Kidney (tissue), 14 donors: ENCODE measurements around the gene IL1RAPL2. TPM values are rescaled to one million over a fixed set of nuclear protein-coding genes. Genes with fewer than 3 reads are reported as not detected.

Source experiments
- DNase-seq, 5 donors: peaks; one replicate each; pipeline ENCODE4 v3.0.0-alpha.2; 2013 to 2020
- FAIRE-seq: peaks from 2 replicates; lab custom pipeline; 2012; peaks lifted over from hg19 to GRCh38; lab: Jason Lieb, UNC
- H3K27ac ChIP-seq, 2 donors: one replicate each; pipeline ENCODE4 v1.7.0; 2013; ENCODE audit warnings: low read depth in 2 of 2, low read length in 2 of 2, inconsistent platforms in 1 of 2
- H3K27me3 ChIP-seq: one replicate; pipeline ENCODE4 v1.7.1; 2013; ENCODE audit warnings: low read length, inconsistent platforms; ENCODE audit not compliant: control insufficient read depth, insufficient read depth
- H3K36me3 ChIP-seq, 3 donors: one replicate each; pipeline versions ENCODE4 v1.7.0 to v1.7.1; 2013; ENCODE audit warnings: low read length in 3 of 3, control low read depth in 1 of 3, inconsistent platforms in 1 of 3; ENCODE audit not compliant: insufficient read depth in 3 of 3, control insufficient read depth in 2 of 3
- H3K4me1 ChIP-seq, 3 donors: one replicate each; pipeline versions ENCODE4 v1.7.0 to v1.7.1; 2013; ENCODE audit warnings: low read length in 3 of 3, inconsistent platforms in 1 of 3, low read depth in 1 of 3; ENCODE audit not compliant: control insufficient read depth in 2 of 3, insufficient read depth in 2 of 3
- H3K4me3 ChIP-seq, 3 donors: one replicate each; pipeline versions ENCODE4 v1.7.0 to v1.8.1; 2013; ENCODE audit warnings: low read length in 3 of 3, control low read depth in 1 of 3, inconsistent platforms in 1 of 3
- H3K9ac ChIP-seq, 3 donors: one replicate each; pipeline versions ENCODE4 v1.7.0 to v1.7.1; 2013; ENCODE audit warnings: low read length in 3 of 3, control low read depth in 1 of 3, inconsistent platforms in 1 of 3
- H3K9me3 ChIP-seq, 3 donors: one replicate each; pipeline versions ENCODE4 v1.7.0 to v1.7.1; 2013; ENCODE audit warnings: low read length in 3 of 3, control low read depth in 1 of 3, inconsistent platforms in 1 of 3; ENCODE audit not compliant: control insufficient read depth in 2 of 3, insufficient read depth in 1 of 3
- CTCF ChIP-seq: IDR thresholded peaks from 3 replicates; pipeline ENCODE4 v1.5.1; 2012; ENCODE audit warnings: mild to moderate bottlenecking, moderate library complexity, borderline replicate concordance; ENCODE audit not compliant: insufficient read depth; ENCODE audit errors: extremely low read depth
- intact Hi-C: fragments of 100-400 bp; cut with DNase I; formaldehyde crosslinking; loops from one replicate; pipeline ENCODE4 v1.11.1; 2022
- polyA plus RNA-seq: library from polyadenylated mRNA; stranded (reverse); fragments of 350-450 nt; fragmentation: Illumina TruSeq; extraction: RNeasy Lipid Tissue Mini Kit (QIAGEN cat#74804); gene quantifications from one replicate; pipeline ENCODE4 v1.2.3, GENCODE V29; 2014; ENCODE audit warnings: low read depth, low replicate concordance; ENCODE audit not compliant: insufficient read depth
- total RNA-seq: library from RNA; stranded (reverse); fragmentation: NEBNext Ultra II Directional; extraction: Animal tissue kit (Norgen Biotek cat#: 25700); gene quantifications from one replicate; pipeline ENCODE4 v1.2.1, GENCODE V29; 2021
- donor health status: control.
- donor health status: control.
- donor health status: control.
- donor health status: control.
- donor health status: control.
- donor health status: DM: yes; HTN: yes; CAD: no.
- donor health status: Normal renal cell carcinoma (clear cell type).

The IL1RAPL2 gene
- total and polyA plus RNA-seq, 2 donors from 2014 or later: 0.13 to 0.25 TPM

DNA sequence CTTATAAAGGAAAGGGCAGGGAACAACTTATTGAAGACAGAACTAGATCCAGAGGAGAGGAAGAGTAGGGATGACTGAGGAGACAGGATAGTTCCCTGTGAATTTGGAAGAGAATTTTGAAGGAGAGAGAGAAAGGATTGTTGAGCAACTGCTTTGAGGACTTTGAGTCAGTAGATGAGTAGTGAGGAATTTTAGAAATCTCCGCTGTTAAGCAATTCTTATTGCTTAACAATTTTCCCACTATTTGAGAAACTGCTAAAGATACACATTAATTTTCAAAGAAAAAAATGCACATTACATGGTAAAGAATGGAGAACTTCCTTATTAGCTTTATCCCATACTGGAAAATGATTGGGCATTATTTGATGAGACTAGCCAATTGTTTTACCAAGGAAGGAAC lies 1140.0 kb downstream of the IL1RAPL2 start:
- intact Hi-C loops: no loop called here
- no peak for DNase-seq
- Histone ChIP-seq H3K9ac (no peak overlapping the region), H3K4me3 (no peak overlapping the region), H3K4me1 (no peaks in the 10 kb centered on the region), H3K9me3 (no peaks in the 10 kb centered on the region), H3K27ac (no peak overlapping the region), H3K27me3 (no peaks in the 10 kb centered on the region), H3K36me3 (no peaks in the 10 kb centered on the region)
- FAIRE-seq: no peak
- TF ChIP-seq CTCF: no peak

DNA sequence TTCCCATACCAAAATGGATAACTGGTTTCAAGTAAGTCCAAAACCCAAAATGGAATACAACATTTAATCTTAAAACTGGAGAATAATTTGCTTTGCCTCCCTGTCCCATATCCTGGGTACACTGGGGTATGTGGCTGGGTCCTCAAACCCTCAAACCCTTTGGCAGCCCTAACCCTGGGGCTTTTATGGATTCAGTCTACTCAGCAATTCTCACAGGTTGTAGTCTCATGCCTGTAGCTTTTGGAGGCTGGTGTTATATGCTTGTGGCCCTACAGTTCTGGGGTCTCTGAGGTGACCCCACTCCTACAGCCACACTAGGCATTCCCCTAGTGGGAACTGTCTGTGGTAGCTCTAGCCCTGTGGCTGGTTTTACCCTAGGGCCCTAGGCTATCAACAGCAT lies 1145.8 kb downstream of the IL1RAPL2 start:
- Histone ChIP-seq H3K9me3 (no peaks in the 10 kb centered on the region), H3K4me1 (no peaks in the 10 kb centered on the region), H3K9ac (no peak overlapping the region), H3K27ac (no peak overlapping the region), H3K27me3 (no peaks in the 10 kb centered on the region), H3K4me3 (no peak overlapping the region), H3K36me3 (no peaks in the 10 kb centered on the region)
- DNase-seq (no peak), FAIRE-seq (no peak)
- intact Hi-C loops: no loop called here
- no peak for TF ChIP-seq CTCF

GRCh38 chrX:105715746-105716145 lies 1149.7 kb downstream of the IL1RAPL2 start:
- H3K4me3 ChIP-seq: no peak overlapping the region
- no peak overlapping the region for H3K27ac ChIP-seq
- H3K27me3 ChIP-seq: no peaks in the 10 kb centered on the region
- H3K4me1 ChIP-seq: no peaks in the 10 kb centered on the region
- H3K9me3 ChIP-seq: no peaks in the 10 kb centered on the region
- FAIRE-seq (no peak), DNase-seq (no peak)
- intact Hi-C loops: no loop called here
- H3K9ac ChIP-seq: no peak overlapping the region
- no peaks in the 10 kb centered on the region for H3K36me3 ChIP-seq
- TF ChIP-seq CTCF: no peak
